ENCODE measurements around the gene HPS5. TPM values are rescaled to one million over a fixed set of nuclear protein-coding genes. Genes with fewer than 3 reads are reported as not detected.

The HPS5 gene
- total and polyA plus RNA-seq, 2 of the 13 experiments (the other 11 are each of a cell fraction or from before 2014, with no cell fraction given) = 6.6 to 25.5 TPM

DNA sequence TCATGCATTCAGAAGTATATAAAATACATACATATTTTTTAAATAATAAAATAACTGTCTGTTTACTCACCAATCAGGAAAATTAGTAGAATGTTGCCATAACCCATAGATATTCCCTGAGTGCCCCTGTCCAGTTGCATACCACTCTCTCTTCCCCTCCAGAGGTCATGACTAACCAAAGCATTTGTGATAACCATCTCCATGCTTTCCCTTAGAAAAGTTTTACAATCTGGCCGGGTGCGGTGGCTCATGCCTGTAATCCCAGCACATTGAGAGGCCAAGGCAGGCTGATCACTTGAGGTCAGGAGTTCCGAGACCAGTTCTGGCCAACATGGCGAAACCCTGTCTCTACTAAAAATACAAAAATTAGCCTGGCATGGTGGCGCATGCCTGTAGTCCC, 39.2 kb upstream of the HPS5 start:
- POLR2A ChIA-PET = no interaction called here
- Histone ChIP-seq H4K20me1 (ENCODE audit: insufficient read depth, low read length) (no peaks in the 10 kb centered on the region), H2AFZ (ENCODE audit: low read length) (no peak overlapping the region), H3K27me3 (ENCODE audit: control insufficient read depth in 1 of 2, insufficient read depth in 2 of 2, low read length in 2 of 2) (no peaks in the 10 kb centered on the region), H3K27ac (ENCODE audit: extremely low read length, insufficient read depth, low read length) (no peak overlapping the region), H3K9ac (ENCODE audit: insufficient read depth, low read depth, low read length) (no peak overlapping the region), H3K4me2 (ENCODE audit: low read depth, low read length) (no peak overlapping the region), H3K4me3 (replicated peaks in 1 of 3; ENCODE audit: insufficient read depth in 1 of 3, low read depth in 2 of 3, low read length in 3 of 3) (no peak overlapping the region), H3K36me3 (replicated peaks in 1 of 2; ENCODE audit: control insufficient read depth in 1 of 2, insufficient read depth in 2 of 2, low read length in 2 of 2) (peaks cover 17 to 66% of the 10 kb centered on the region in 2 experiments), H3K9me3 (ENCODE audit: low read length) (no peaks in the 10 kb centered on the region), H3K4me1 (ENCODE audit: insufficient read depth, low read length) (no peaks in the 10 kb centered on the region), H3K79me2 (ENCODE audit: insufficient read depth, low read length) (no peaks in the 10 kb centered on the region)
- CTCF ChIA-PET (ENCODE audit: low intra/inter-chr PET ratio, low total read pairs) = no interaction called here
- no TSS peak for BruUV-seq (replicated peaks)
- in situ Hi-C loops (cut with HindIII; ENCODE audit: extremely low pct_ligation_motif_present, low pct_unique_long_range_greater_than_20kb) = no loop called here
- FAIRE-seq (no peak), DNase-seq (ENCODE audit: low spot score) (no peak), ATAC-seq (no peak)
- TF ChIP-seq ZNF296 (CRISPR knock-in tag; conservative IDR thresholded peaks at IDR 0.05) = no peak
- intact Hi-C loops (cut with micrococcal nuclease; ENCODE audit: unreplicated experiment) = no loop called here
- 100% methylated on average over 5 of the region's 5 CpGs for WGBS (ENCODE audit: low lambda C conversion rate)

DNA sequence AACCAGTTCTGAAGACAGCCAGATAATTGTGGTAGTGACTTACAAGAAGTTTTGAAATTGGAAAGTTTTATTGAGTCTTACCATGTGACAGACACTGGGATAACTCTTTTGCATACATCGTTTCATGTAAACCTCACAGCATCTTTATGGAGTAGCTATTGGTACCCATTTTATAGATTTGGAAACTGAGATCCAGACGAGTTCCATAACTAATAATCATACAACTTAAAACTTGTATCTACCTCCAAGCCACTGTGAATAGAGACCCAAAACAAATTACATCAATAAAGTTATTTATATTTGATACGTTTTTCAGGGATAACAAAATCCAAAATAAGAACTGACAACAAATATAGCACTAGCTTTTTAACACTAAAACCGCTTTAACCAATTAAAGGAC, 36.7 kb upstream of the HPS5 start:
- Histone ChIP-seq H3K4me2 (ENCODE audit: low read depth, low read length) (no peak overlapping the region), H3K36me3 (replicated peaks in 1 of 2; ENCODE audit: control insufficient read depth in 1 of 2, insufficient read depth in 2 of 2, low read length in 2 of 2) (peaks cover 10 to 60% of the 10 kb centered on the region in 2 experiments), H3K27me3 (ENCODE audit: control insufficient read depth in 1 of 2, insufficient read depth in 2 of 2, low read length in 2 of 2) (no peaks in the 10 kb centered on the region), H3K4me1 (ENCODE audit: insufficient read depth, low read length) (no peaks in the 10 kb centered on the region), H2AFZ (ENCODE audit: low read length) (no peak overlapping the region), H4K20me1 (ENCODE audit: insufficient read depth, low read length) (no peaks in the 10 kb centered on the region), H3K9me3 (ENCODE audit: low read length) (no peaks in the 10 kb centered on the region), H3K79me2 (ENCODE audit: insufficient read depth, low read length) (no peaks in the 10 kb centered on the region), H3K27ac (ENCODE audit: extremely low read length, insufficient read depth, low read length) (no peak overlapping the region), H3K4me3 (replicated peaks in 1 of 3; ENCODE audit: insufficient read depth in 1 of 3, low read depth in 2 of 3, low read length in 3 of 3) (no peak overlapping the region), H3K9ac (ENCODE audit: insufficient read depth, low read depth, low read length) (no peak overlapping the region)
- no peak for TF ChIP-seq ZNF12 (CRISPR knock-in tag; IDR thresholded peaks at IDR 0.05)
- peak; percentile 91 for TF ChIP-seq ZNF629 (CRISPR knock-in tag; conservative IDR thresholded peaks at IDR 0.05)
- no peak for TF ChIP-seq ZNF724P (CRISPR knock-in tag; IDR thresholded peaks at IDR 0.05; ENCODE audit: borderline replicate concordance)
- FAIRE-seq (no peak), ATAC-seq (no peak), DNase-seq (ENCODE audit: low spot score) (no peak)
- ChIA-PET CTCF (ENCODE audit: low intra/inter-chr PET ratio, low total read pairs) (no interaction called here), POLR2A (interaction anchor here (1.1 kb wide), 1 partner anchor 37 kb away, joined by 3 read pairs; no protein-coding TSS in a partner anchor)
- BruUV-seq (replicated peaks) = no TSS peak
- in situ Hi-C loops (cut with HindIII; ENCODE audit: extremely low pct_ligation_motif_present, low pct_unique_long_range_greater_than_20kb) (no loop called here), intact Hi-C loops (cut with micrococcal nuclease; ENCODE audit: unreplicated experiment) (no loop called here)
- 94% methylated on average over 4 of the region's 4 CpGs for WGBS (ENCODE audit: low lambda C conversion rate)
